Testis (tissue), 2 donors: ENCODE results near the gene CA11.

Source experiments
- POLR2A ChIP-seq: fragments of 450-650 bp; IDR thresholded peaks from one replicate; pipeline ENCODE4 v1.6.1; 2017; ENCODE audit warnings: antibody characterized with exemption, mild to moderate bottlenecking, moderate library complexity
- TF ChIP-seq, protein P1 (sequence below), 3 experiments: fragments of 450-650 bp in 2 of 3; fragments of 200-600 bp in 1 of 3; sonication (generic) in 1 of 3; IDR thresholded peaks; one replicate each; pipeline ENCODE4 v1.5.1; 2016 to 2019; ENCODE audit warnings: antibody characterized with exemption in 3 of 3, mild to moderate bottlenecking in 2 of 3, moderate library complexity in 1 of 3

DNA sequence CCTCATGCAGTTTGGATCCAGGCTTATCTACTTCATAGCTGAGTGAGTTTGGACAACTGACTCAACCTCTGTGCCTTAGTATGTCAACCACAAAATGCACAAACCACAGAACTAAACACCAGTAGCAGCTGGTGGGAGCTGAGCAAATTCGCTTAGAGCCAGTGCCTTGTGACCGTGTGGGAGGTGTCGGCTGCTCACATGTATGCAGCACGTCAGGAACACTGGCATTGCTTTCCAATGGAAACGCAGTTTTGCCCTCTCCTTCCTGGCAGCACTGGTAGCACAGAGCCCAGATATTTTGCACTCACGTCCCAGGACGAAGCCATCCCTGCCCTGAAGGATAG is 35.1 kb upstream of the CA11 start:
- TF ChIP-seq, protein P1, sequence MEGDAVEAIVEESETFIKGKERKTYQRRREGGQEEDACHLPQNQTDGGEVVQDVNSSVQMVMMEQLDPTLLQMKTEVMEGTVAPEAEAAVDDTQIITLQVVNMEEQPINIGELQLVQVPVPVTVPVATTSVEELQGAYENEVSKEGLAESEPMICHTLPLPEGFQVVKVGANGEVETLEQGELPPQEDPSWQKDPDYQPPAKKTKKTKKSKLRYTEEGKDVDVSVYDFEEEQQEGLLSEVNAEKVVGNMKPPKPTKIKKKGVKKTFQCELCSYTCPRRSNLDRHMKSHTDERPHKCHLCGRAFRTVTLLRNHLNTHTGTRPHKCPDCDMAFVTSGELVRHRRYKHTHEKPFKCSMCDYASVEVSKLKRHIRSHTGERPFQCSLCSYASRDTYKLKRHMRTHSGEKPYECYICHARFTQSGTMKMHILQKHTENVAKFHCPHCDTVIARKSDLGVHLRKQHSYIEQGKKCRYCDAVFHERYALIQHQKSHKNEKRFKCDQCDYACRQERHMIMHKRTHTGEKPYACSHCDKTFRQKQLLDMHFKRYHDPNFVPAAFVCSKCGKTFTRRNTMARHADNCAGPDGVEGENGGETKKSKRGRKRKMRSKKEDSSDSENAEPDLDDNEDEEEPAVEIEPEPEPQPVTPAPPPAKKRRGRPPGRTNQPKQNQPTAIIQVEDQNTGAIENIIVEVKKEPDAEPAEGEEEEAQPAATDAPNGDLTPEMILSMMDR (IDR thresholded peaks at IDR 0.05): no peak
- TF ChIP-seq POLR2A: no peak
